ENCODE data around the gene LINC00237. TPM values are rescaled to one million over a fixed set of nuclear protein-coding genes. Genes with fewer than 3 reads are reported as not detected.

Gene LINC00237
- total RNA-seq, 3 donors from 2014 or later (not counting 1 experiment from before 2014, with no cell fraction given): not detected

GRCh38 chr20:21125849-21126580 lies 19.9 kb upstream of the LINC00237 start, which contains the start of gene KIZ:
Gene KIZ (plus strand): TSS chr20:21126082. CDS start chr20:21126116, 34 bp downstream.
- H3K4me1 ChIP-seq (ENCODE audit: control insufficient read depth, insufficient read depth, low read length): peaks cover 13% of the 10 kb centered on the region
- TF ChIP-seq CTCF (IDR thresholded peaks at IDR 0.05): peak; percentile 34
- no peaks in the 10 kb centered on the region for H3K36me3 ChIP-seq (ENCODE audit: control insufficient read depth, insufficient read depth, low read length)
- WGBS (ENCODE audit: insufficient coverage): under 1% methylated on average over 65 of the region's 66 CpGs
- Mint-ChIP-seq H3K4me3 (peak within 1 kb of the TSS; percentile 83), H3K27ac (peak within 1 kb of the TSS; percentile 66 to 92), H3K27me3 (ENCODE audit: low read depth in 2 of 2) (peaks cover 6 to 10% of the 10 kb centered on the region in 2 donors), H3K9me3 (no peaks in the 10 kb centered on the region), H3K36me3 (no peaks in the 10 kb centered on the region), H3K4me1 (peaks cover 17 to 27% of the 10 kb centered on the region in 2 donors)
- H3K9me3 ChIP-seq (ENCODE audit: control insufficient read depth, insufficient read depth, low read length): no peaks in the 10 kb centered on the region
- no peaks in the 10 kb centered on the region for H3K27me3 ChIP-seq (ENCODE audit: control insufficient read depth, insufficient read depth, low read length)
- peak; percentile 96 to 100 (median 97) for ATAC-seq
- H3K4me3 ChIP-seq (ENCODE audit: low read length): peak within 1 kb of the TSS; percentile 75
- intact Hi-C loops (cut with micrococcal nuclease): no loop called here
- DNase-seq: peak; percentile 98 to 99
- H3K27ac ChIP-seq (ENCODE audit: low read length): peak within 1 kb of the TSS; percentile 75

GRCh38 chr20:21125072-21125848 lies 19.1 kb upstream of the LINC00237 start:
- Mint-ChIP-seq H3K36me3 (no peaks in the 10 kb centered on the region), H3K4me1 (peaks cover 17 to 27% of the 10 kb centered on the region in 2 donors), H3K9me3 (no peaks in the 10 kb centered on the region), H3K4me3 (peak overlapping the region; percentile 83), H3K27ac (peak overlapping the region; percentile 66 to 92), H3K27me3 (ENCODE audit: low read depth in 2 of 2) (peaks cover 6 to 13% of the 10 kb centered on the region in 2 donors)
- 6% methylated on average over 25 of the region's 25 CpGs for WGBS (ENCODE audit: insufficient coverage)
- DNase-seq (no peak), ATAC-seq (peak in 2 of 3 donors; percentile 0 to 1)
- no peaks in the 10 kb centered on the region for H3K27me3 ChIP-seq (ENCODE audit: control insufficient read depth, insufficient read depth, low read length)
- H3K4me3 ChIP-seq (ENCODE audit: low read length): peak overlapping the region; percentile 49
- H3K9me3 ChIP-seq (ENCODE audit: control insufficient read depth, insufficient read depth, low read length): no peaks in the 10 kb centered on the region
- TF ChIP-seq CTCF (IDR thresholded peaks at IDR 0.05): no peak
- peak overlapping the region; percentile 8 for H3K27ac ChIP-seq (ENCODE audit: low read length)
- intact Hi-C loops (cut with micrococcal nuclease): no loop called here
- peaks cover 13% of the 10 kb centered on the region for H3K4me1 ChIP-seq (ENCODE audit: control insufficient read depth, insufficient read depth, low read length)
- H3K36me3 ChIP-seq (ENCODE audit: control insufficient read depth, insufficient read depth, low read length): no peaks in the 10 kb centered on the region

- intact Hi-C loops (cut with micrococcal nuclease): no loop called here
- Mint-ChIP-seq H3K27me3 (ENCODE audit: low read depth in 2 of 2) (peaks cover 6 to 13% of the 10 kb centered on the region in 2 donors), H3K27ac (no peak overlapping the region), H3K4me3 (peak overlapping the region; percentile 52), H3K9me3 (no peaks in the 10 kb centered on the region), H3K4me1 (peaks cover 17 to 26% of the 10 kb centered on the region in 2 donors), H3K36me3 (no peaks in the 10 kb centered on the region)
- DNase-seq: no peak
- peaks cover 13% of the 10 kb centered on the region for H3K4me1 ChIP-seq (ENCODE audit: control insufficient read depth, insufficient read depth, low read length)
- no peak for TF ChIP-seq CTCF (IDR thresholded peaks at IDR 0.05)
- no peaks in the 10 kb centered on the region for H3K9me3 ChIP-seq (ENCODE audit: control insufficient read depth, insufficient read depth, low read length)
- 100% methylated on average over 3 of the region's 3 CpGs for WGBS (ENCODE audit: insufficient coverage)
- H3K36me3 ChIP-seq (ENCODE audit: control insufficient read depth, insufficient read depth, low read length): no peaks in the 10 kb centered on the region
- H3K27me3 ChIP-seq (ENCODE audit: control insufficient read depth, insufficient read depth, low read length): no peaks in the 10 kb centered on the region
- no peak overlapping the region for H3K4me3 ChIP-seq (ENCODE audit: low read length)
- ATAC-seq: no peak
- no peak overlapping the region for H3K27ac ChIP-seq (ENCODE audit: low read length)
Measured at GRCh38 chr20:21124190-21124589, 18.0 kb upstream of the LINC00237 start.
